Caco-2 (cell line): Measurements from ENCODE around the gene HNRNPA2B1. TPM values are rescaled to one million over a fixed set of nuclear protein-coding genes. Genes with fewer than 3 reads are reported as not detected.

Source experiments
- BruUV-seq: library from RNA; stranded (reverse); fragments of 400-500 nt; replicated peaks from 2 replicates; lab custom pipeline; 2021; lab: Mats Ljungman, UMichigan
- CTCF ChIA-PET: fragments of 300-600 bp; sonication (Branson Sonifier 250); formaldehyde crosslinking; loops from one replicate; lab custom pipeline; 2022; ENCODE audit warnings: antibody characterized with exemption; lab: Charles Lee
- POLR2A ChIA-PET: fragments of 300-600 bp; sonication (Branson Sonifier 250); formaldehyde crosslinking; loops from one replicate; lab custom pipeline; 2022; ENCODE audit warnings: antibody characterized with exemption; lab: Charles Lee
- DNase-seq, 2 experiments: peaks; one replicate each; pipeline versions ENCODE4 v3.0.0 to v3.0.0-alpha.2; 2020 to 2022
- H3K27me3 ChIP-seq: replicated peaks from 2 replicates; pipeline ENCODE4 v1.6.0; 2011; ENCODE audit warnings: low read length; ENCODE audit not compliant: control insufficient read depth, insufficient read depth
- H3K36me3 ChIP-seq: 2 replicates; pipeline ENCODE4 v1.5.1; 2011; ENCODE audit warnings: low read length; ENCODE audit not compliant: control insufficient read depth, insufficient read depth
- H3K4me1 ChIP-seq: fragments of 250-450 bp; sonication (Bioruptor Pico); 2 replicates; pipeline ENCODE4 v1.5.1; 2020; ENCODE audit warnings: mild to moderate bottlenecking
- H3K4me3 ChIP-seq: 2 replicates; pipeline ENCODE4 v1.5.1; 2011; ENCODE audit warnings: low read depth, mild to moderate bottlenecking, control low read depth, low read length
- H3K9me3 ChIP-seq: fragments of 250-450 bp; sonication (Bioruptor Pico); 2 replicates; pipeline ENCODE4 v1.5.1; 2020; ENCODE audit warnings: mild to moderate bottlenecking, moderate library complexity
- H3K27ac Mint-ChIP-seq: one replicate; pipeline ENCODE4 v1.8.0; 2022; ENCODE audit warnings: mixed read lengths; ENCODE audit not compliant: unreplicated experiment
- H3K27me3 Mint-ChIP-seq: one replicate; pipeline ENCODE4 v1.8.0; 2022; ENCODE audit warnings: mixed read lengths; ENCODE audit not compliant: insufficient read depth, unreplicated experiment
- H3K36me3 Mint-ChIP-seq: one replicate; pipeline ENCODE4 v1.8.0; 2022; ENCODE audit warnings: mild to moderate bottlenecking, mixed read lengths; ENCODE audit not compliant: insufficient read depth, unreplicated experiment
- H3K4me1 Mint-ChIP-seq: one replicate; pipeline ENCODE4 v1.8.0; 2022; ENCODE audit warnings: low read depth, mixed read lengths; ENCODE audit not compliant: unreplicated experiment
- H3K4me3 Mint-ChIP-seq: one replicate; pipeline ENCODE4 v1.8.0; 2022; ENCODE audit warnings: mild to moderate bottlenecking, moderate library complexity, mixed read lengths; ENCODE audit not compliant: unreplicated experiment
- H3K9me3 Mint-ChIP-seq: one replicate; pipeline ENCODE4 v1.8.0; 2022; ENCODE audit warnings: mixed read lengths; ENCODE audit not compliant: unreplicated experiment
- intact Hi-C: fragments of 100-400 bp; cut with micrococcal nuclease; formaldehyde crosslinking; loops from one replicate; pipeline ENCODE4 v1.10.0; 2022; ENCODE audit not compliant: unreplicated experiment
- total RNA-seq: library from RNA; stranded (reverse); gene quantifications from 2 replicates; pipeline ENCODE4 v1.2.3, GENCODE V29; 2022
- TF ChIP-seq, protein P1 (sequence below), 2 experiments: fragments of 200-600 bp in 1 of 2; IDR thresholded peaks; 1 replicate in 1 of 2; 2 replicates in 1 of 2; pipeline versions ENCODE4 v1.5.1 to v1.8.0; 2011 to 2022; ENCODE audit warnings: antibody characterized with exemption in 1 of 2, control low read depth in 1 of 2, inconsistent platforms in 1 of 2, low read depth in 1 of 2, low read length in 1 of 2, mild to moderate bottlenecking in 1 of 2, moderate library complexity in 1 of 2; ENCODE audit not compliant: insufficient read depth in 1 of 2, severe bottlenecking in 1 of 2, unreplicated experiment in 1 of 2

HNRNPA2B1 gene
- total RNA-seq, 1 experiment from 2014 or later, result 799 TPM

GRCh38 chr7:26182706-26183105, 17.8 kb downstream of the HNRNPA2B1 start:
- intact Hi-C loops, result loop anchor here (10.0 kb wide), 1 partner anchor 178 kb away; no protein-coding TSS in a partner anchor
- H3K4me3 ChIP-seq, result no peak overlapping the region
- no peaks in the 10 kb centered on the region for H3K27me3 ChIP-seq
- Mint-ChIP-seq H3K36me3 (peaks cover 98% of the 10 kb centered on the region), H3K27ac (peak overlapping the region; percentile 39), H3K4me3 (no peak overlapping the region), H3K27me3 (no peaks in the 10 kb centered on the region), H3K9me3 (no peaks in the 10 kb centered on the region), H3K4me1 (peaks cover 22% of the 10 kb centered on the region)
- ChIA-PET POLR2A (interaction anchor here (0.6 to 1.4 kb wide), 2 partner anchors 31 to 89 kb away, joined by 6 read pairs; partner anchors contain the start of gene NFE2L3), CTCF (no interaction called here)
- peaks cover 13% of the 10 kb centered on the region for H3K4me1 ChIP-seq
- H3K36me3 ChIP-seq, result peaks cover 1% of the 10 kb centered on the region; the same call in 1 of the 2 replicates
- DNase-seq, result no peak
- no peaks in the 10 kb centered on the region for H3K9me3 ChIP-seq
- TF ChIP-seq, protein P1, sequence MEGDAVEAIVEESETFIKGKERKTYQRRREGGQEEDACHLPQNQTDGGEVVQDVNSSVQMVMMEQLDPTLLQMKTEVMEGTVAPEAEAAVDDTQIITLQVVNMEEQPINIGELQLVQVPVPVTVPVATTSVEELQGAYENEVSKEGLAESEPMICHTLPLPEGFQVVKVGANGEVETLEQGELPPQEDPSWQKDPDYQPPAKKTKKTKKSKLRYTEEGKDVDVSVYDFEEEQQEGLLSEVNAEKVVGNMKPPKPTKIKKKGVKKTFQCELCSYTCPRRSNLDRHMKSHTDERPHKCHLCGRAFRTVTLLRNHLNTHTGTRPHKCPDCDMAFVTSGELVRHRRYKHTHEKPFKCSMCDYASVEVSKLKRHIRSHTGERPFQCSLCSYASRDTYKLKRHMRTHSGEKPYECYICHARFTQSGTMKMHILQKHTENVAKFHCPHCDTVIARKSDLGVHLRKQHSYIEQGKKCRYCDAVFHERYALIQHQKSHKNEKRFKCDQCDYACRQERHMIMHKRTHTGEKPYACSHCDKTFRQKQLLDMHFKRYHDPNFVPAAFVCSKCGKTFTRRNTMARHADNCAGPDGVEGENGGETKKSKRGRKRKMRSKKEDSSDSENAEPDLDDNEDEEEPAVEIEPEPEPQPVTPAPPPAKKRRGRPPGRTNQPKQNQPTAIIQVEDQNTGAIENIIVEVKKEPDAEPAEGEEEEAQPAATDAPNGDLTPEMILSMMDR (IDR thresholded peaks at IDR 0.05; ENCODE audit: insufficient read depth in 1 of 2, low read depth in 1 of 2, low read length in 1 of 2, severe bottlenecking in 1 of 2, unreplicated experiment in 1 of 2), result no peak
- no TSS peak for BruUV-seq

GRCh38 chr7:26182283-26182682, 18.3 kb downstream of the HNRNPA2B1 start:
- no peaks in the 10 kb centered on the region for H3K27me3 Mint-ChIP-seq
- Histone ChIP-seq H3K4me3 (no peak overlapping the region), H3K4me1 (peaks cover 13% of the 10 kb centered on the region), H3K9me3 (no peaks in the 10 kb centered on the region), H3K27me3 (no peaks in the 10 kb centered on the region), H3K36me3 (peaks cover 1% of the 10 kb centered on the region; the same call in 1 of the 2 replicates)
- no peak overlapping the region for H3K4me3 Mint-ChIP-seq
- BruUV-seq, result no TSS peak
- TF ChIP-seq, protein P1 (IDR thresholded peaks at IDR 0.05; ENCODE audit: insufficient read depth in 1 of 2, low read depth in 1 of 2, low read length in 1 of 2, severe bottlenecking in 1 of 2, unreplicated experiment in 1 of 2), result no peak
- ChIA-PET CTCF (no interaction called here), POLR2A (no interaction called here)
- peaks cover 22% of the 10 kb centered on the region for H3K4me1 Mint-ChIP-seq
- H3K9me3 Mint-ChIP-seq, result no peaks in the 10 kb centered on the region
- H3K27ac Mint-ChIP-seq, result peak overlapping the region; percentile 39
- intact Hi-C loops, result loop anchor here (10.0 kb wide), 1 partner anchor 177 kb away; no protein-coding TSS in a partner anchor
- H3K36me3 Mint-ChIP-seq, result peaks cover 98% of the 10 kb centered on the region
- DNase-seq, result no peak

DNA sequence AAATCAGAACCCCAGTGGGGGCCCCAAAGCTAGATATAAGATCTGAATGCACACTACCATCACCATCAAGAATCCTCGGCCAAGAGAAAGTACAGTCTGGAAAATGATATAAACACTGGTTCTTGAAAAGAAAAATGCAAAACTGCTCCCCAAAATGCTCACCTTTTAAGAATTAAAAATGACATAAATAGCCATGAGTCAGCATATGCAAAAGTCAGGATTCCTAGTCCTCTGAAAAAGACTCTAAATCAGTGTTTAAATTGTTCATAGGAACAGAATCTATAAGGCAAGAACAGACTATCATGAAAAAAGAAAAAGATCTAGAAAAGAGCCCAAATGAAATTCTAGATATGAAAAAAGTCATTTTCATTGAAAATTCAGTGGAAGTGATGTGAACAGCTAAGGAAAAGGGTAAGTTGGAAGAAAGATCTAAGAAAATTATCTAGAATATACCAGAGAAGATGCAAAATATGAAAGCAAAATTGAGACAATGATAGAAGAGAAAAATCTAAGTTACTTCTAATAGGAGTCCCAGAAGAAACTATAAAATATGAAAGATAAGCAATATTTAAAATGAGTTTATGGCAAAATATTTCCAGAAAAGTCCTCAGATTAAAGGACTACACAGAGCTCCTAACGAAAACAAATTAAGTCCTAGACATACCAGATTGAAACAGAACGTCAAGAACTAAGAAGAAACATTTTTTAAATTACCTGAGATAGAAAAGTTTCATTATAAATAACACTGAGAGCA, 18.9 kb downstream of the HNRNPA2B1 start:
- Histone ChIP-seq H3K4me3 (no peak overlapping the region), H3K36me3 (peaks cover 1% of the 10 kb centered on the region; the same call in 1 of the 2 replicates), H3K4me1 (peaks cover 13% of the 10 kb centered on the region), H3K27me3 (no peaks in the 10 kb centered on the region), H3K9me3 (no peaks in the 10 kb centered on the region)
- H3K36me3 Mint-ChIP-seq, result peaks cover 95% of the 10 kb centered on the region
- TF ChIP-seq, protein P1 (IDR thresholded peaks at IDR 0.05; ENCODE audit: insufficient read depth in 1 of 2, low read depth in 1 of 2, low read length in 1 of 2, severe bottlenecking in 1 of 2, unreplicated experiment in 1 of 2), result no peak
- intact Hi-C loops, result loop anchor here (10.0 kb wide), 1 partner anchor 177 kb away; no protein-coding TSS in a partner anchor
- CTCF ChIA-PET, result no interaction called here
- H3K4me3 Mint-ChIP-seq, result no peak overlapping the region
- no peak for DNase-seq
- H3K27ac Mint-ChIP-seq, result no peak overlapping the region
- no peaks in the 10 kb centered on the region for H3K9me3 Mint-ChIP-seq
- POLR2A ChIA-PET, result no interaction called here
- no peaks in the 10 kb centered on the region for H3K27me3 Mint-ChIP-seq
- peaks cover 22% of the 10 kb centered on the region for H3K4me1 Mint-ChIP-seq
- BruUV-seq, result no TSS peak
